IMR-90 (cell line): ENCODE measurements around the gene MAPK1.

Experiments
- BHLHE40 ChIP-seq: fragments of 150-350 bp; IDR thresholded peaks from 2 replicates; pipeline ENCODE4 v1.6.1; 2016; ENCODE audit warnings: mild to moderate bottlenecking, low read depth, low read length
- CEBPB ChIP-seq: IDR thresholded peaks from 2 replicates; pipeline ENCODE4 v1.6.1; 2012; ENCODE audit warnings: low read depth, low read length, improper control_type of control experiment
- CHD1 ChIP-seq: IDR thresholded peaks from 2 replicates; pipeline ENCODE4 v1.6.1; 2012; ENCODE audit warnings: low read depth, low read length, improper control_type of control experiment
- CTCF ChIP-seq: conservative IDR thresholded peaks from 2 replicates; pipeline ENCODE4 v1.5.1; 2012; ENCODE audit warnings: mild to moderate bottlenecking, low read depth, low read length, improper control_type of control experiment
- ELK1 ChIP-seq: fragments of 150-350 bp; IDR thresholded peaks from 2 replicates; pipeline ENCODE4 v1.6.1; 2016; ENCODE audit warnings: low read depth, mild to moderate bottlenecking, low read length, moderate library complexity, borderline replicate concordance
- FOS ChIP-seq: fragments of 150-350 bp; IDR thresholded peaks from 2 replicates; pipeline ENCODE4 v1.6.1; 2016; ENCODE audit warnings: low read depth, low read length
- MAFK ChIP-seq: IDR thresholded peaks from 2 replicates; pipeline ENCODE4 v1.6.1; 2012; ENCODE audit warnings: low read depth, low read length, improper control_type of control experiment
- MXI1 ChIP-seq: IDR thresholded peaks from 2 replicates; pipeline ENCODE4 v1.6.1; 2012; ENCODE audit warnings: low read depth, mild to moderate bottlenecking, low read length, moderate library complexity, borderline replicate concordance
- NFE2L2 ChIP-seq: fragments of 150-350 bp; IDR thresholded peaks from 2 replicates; pipeline ENCODE4 v1.6.1; 2016; ENCODE audit warnings: low read depth, mild to moderate bottlenecking, low read length
- POLR2A ChIP-seq: IDR thresholded peaks from 2 replicates; pipeline ENCODE4 v1.6.1; 2012; ENCODE audit warnings: mild to moderate bottlenecking, low read depth, low read length
- RAD21 ChIP-seq: IDR thresholded peaks from 2 replicates; pipeline ENCODE4 v1.6.1; 2012; ENCODE audit warnings: low read length, improper control_type of control experiment
- RCOR1 ChIP-seq: IDR thresholded peaks from 2 replicates; pipeline ENCODE4 v1.6.1; 2012; ENCODE audit warnings: mild to moderate bottlenecking, low read length, improper control_type of control experiment; ENCODE audit not compliant: insufficient replicate concordance
- RFX5 ChIP-seq: IDR thresholded peaks from 2 replicates; pipeline ENCODE4 v1.8.0; 2012; ENCODE audit warnings: low read depth, mild to moderate bottlenecking, low read length, moderate library complexity
- USF2 ChIP-seq: fragments of 150-350 bp; IDR thresholded peaks from 2 replicates; pipeline ENCODE4 v1.6.1; 2017; ENCODE audit warnings: mild to moderate bottlenecking, antibody characterized with exemption, low read length, low read depth

- TF ChIP-seq CTCF (no peak), BHLHE40 (no peak), MAFK (no peak), CEBPB (no peak), USF2 (no peak), POLR2A (no peak), NFE2L2 (no peak), RAD21 (no peak), RFX5 (no peak), CHD1 (no peak), FOS (no peak), RCOR1 (no peak), MXI1 (0 out of 2 replicates have a peak, but pooled peaks have one; percentile 5), ELK1 (no peak)
Measured at GRCh38 chr22:21713428-21714058, 153.9 kb downstream of the MAPK1 start.
